CD4-positive, CD25-positive, alpha-beta regulatory T cell (primary cell): ENCODE results near the gene DAAM2. TPM values are rescaled to one million over a fixed set of nuclear protein-coding genes. Genes with fewer than 3 reads are reported as not detected.

Experiments
- ATAC-seq, 2 donors: fragments of 150-1000 bp; cut with Tn5 transposase; one replicate each; pipeline ENCODE4 v1.10.0; 2021; ENCODE audit warnings: low read depth in 2 of 2, moderate number of reproducible peaks in 2 of 2, moderate library complexity in 1 of 2
- DNase-seq, 3 donors: peaks; one replicate each; pipeline versions ENCODE4 v3.0.0 to v3.0.0-alpha.2; 2012 to 2022; ENCODE audit warnings: mixed read lengths in 1 of 3
- H3K27ac ChIP-seq: one replicate; pipeline ENCODE4 v1.7.0; 2013; ENCODE audit warnings: mild to moderate bottlenecking, low read length; ENCODE audit not compliant: insufficient read depth, poor library complexity, severe bottlenecking
- H3K27me3 ChIP-seq: one replicate; pipeline ENCODE4 v1.7.0; 2013; ENCODE audit warnings: low read length; ENCODE audit not compliant: control insufficient read depth, insufficient read depth
- H3K36me3 ChIP-seq: one replicate; pipeline ENCODE4 v1.7.0; 2013; ENCODE audit warnings: mild to moderate bottlenecking, low read length, moderate library complexity; ENCODE audit not compliant: control insufficient read depth, insufficient read depth
- H3K4me1 ChIP-seq: 2 replicates; pipeline ENCODE4 v1.7.0; 2013; ENCODE audit warnings: mild to moderate bottlenecking, low read length; ENCODE audit not compliant: insufficient read depth, control insufficient read depth, poor library complexity, severe bottlenecking
- H3K4me3 ChIP-seq: one replicate; pipeline ENCODE4 v1.7.0; 2013; ENCODE audit warnings: low read depth, mild to moderate bottlenecking, low read length, moderate library complexity
- H3K9me3 ChIP-seq, 2 experiments: 1 replicate in 1 of 2; 2 replicates in 1 of 2; pipeline ENCODE4 v1.7.0; 2013; ENCODE audit warnings: low read length in 2 of 2, mild to moderate bottlenecking in 1 of 2, moderate library complexity in 1 of 2; ENCODE audit not compliant: control insufficient read depth in 2 of 2
- H3K27ac Mint-ChIP-seq, 3 donors: one replicate each; pipeline ENCODE4 v1.8.0; 2020 to 2022; ENCODE audit warnings: mild to moderate bottlenecking in 3 of 3, mixed read lengths in 3 of 3, moderate library complexity in 2 of 3
- H3K27me3 Mint-ChIP-seq: one replicate; pipeline ENCODE4 v1.8.0; 2022; ENCODE audit warnings: mild to moderate bottlenecking, mixed read lengths
- H3K36me3 Mint-ChIP-seq: one replicate; pipeline ENCODE4 v1.8.0; 2020; ENCODE audit warnings: mixed read lengths
- H3K4me1 Mint-ChIP-seq, 4 donors: one replicate each; pipeline ENCODE4 v1.8.0; 2020 to 2022; ENCODE audit warnings: mixed read lengths in 4 of 4, mild to moderate bottlenecking in 1 of 4
- H3K4me3 Mint-ChIP-seq, 4 donors: one replicate each; pipeline ENCODE4 v1.8.0; 2020 to 2022; ENCODE audit warnings: mild to moderate bottlenecking in 4 of 4, mixed read lengths in 4 of 4, moderate library complexity in 3 of 4
- H3K9me3 Mint-ChIP-seq, 7 donors: one replicate each; pipeline ENCODE4 v1.8.0; 2020 to 2022; ENCODE audit warnings: mixed read lengths in 7 of 7, mild to moderate bottlenecking in 3 of 7, moderate library complexity in 2 of 7
- polyA plus RNA-seq, 4 donors: library from polyadenylated mRNA; unstranded; fragments of 300-500 nt; fragmentation: Illumina TruSeq; gene quantifications; one replicate each; pipeline ENCODE4 v1.2.3, GENCODE V29; 2021
- total RNA-seq: library from RNA; stranded (reverse); gene quantifications from one replicate; pipeline ENCODE4 v1.2.3, GENCODE V29; 2022

DAAM2 gene
- total and polyA plus RNA-seq, 5 donors from 2014 or later, result not detected

GRCh38 chr6:39812853-39813533, 20.8 kb downstream of the DAAM2 start:
- no peak overlapping the region for H3K27ac ChIP-seq
- H3K4me1 ChIP-seq, result no peaks in the 10 kb centered on the region
- Mint-ChIP-seq H3K4me1 (peaks cover 0 to 3% (median 0%) of the 10 kb centered on the region in 4 donors), H3K27me3 (no peaks in the 10 kb centered on the region), H3K27ac (no peak overlapping the region), H3K36me3 (no peaks in the 10 kb centered on the region), H3K4me3 (no peak overlapping the region), H3K9me3 (peaks cover 0 to 2% (median 0%) of the 10 kb centered on the region in 7 donors)
- DNase-seq (peak in 1 of 3 donors; percentile 2), ATAC-seq (no peak)
- no peaks in the 10 kb centered on the region for H3K36me3 ChIP-seq
- no peaks in the 10 kb centered on the region for H3K9me3 ChIP-seq
- no peak overlapping the region for H3K4me3 ChIP-seq
- no peaks in the 10 kb centered on the region for H3K27me3 ChIP-seq

GRCh38 chr6:39814236-39814635, 22.1 kb downstream of the DAAM2 start:
- Mint-ChIP-seq H3K9me3 (peaks cover 0 to 2% (median 0%) of the 10 kb centered on the region in 7 donors), H3K27ac (no peak overlapping the region)
- H3K27me3 ChIP-seq, result no peaks in the 10 kb centered on the region

GRCh38 chr6:39815356-39815755, 23.2 kb downstream of the DAAM2 start:
- Mint-ChIP-seq H3K4me1 (peaks cover 0 to 3% (median 0%) of the 10 kb centered on the region in 4 donors), H3K36me3 (no peaks in the 10 kb centered on the region), H3K4me3 (no peak overlapping the region), H3K27me3 (no peaks in the 10 kb centered on the region), H3K9me3 (peaks cover 0 to 2% (median 0%) of the 10 kb centered on the region in 7 donors), H3K27ac (no peak overlapping the region)
- no peaks in the 10 kb centered on the region for H3K9me3 ChIP-seq
- no peaks in the 10 kb centered on the region for H3K4me1 ChIP-seq
- ATAC-seq (no peak), DNase-seq (no peak)
- no peaks in the 10 kb centered on the region for H3K36me3 ChIP-seq
- no peak overlapping the region for H3K4me3 ChIP-seq
- H3K27ac ChIP-seq, result no peak overlapping the region
- no peaks in the 10 kb centered on the region for H3K27me3 ChIP-seq

More at GRCh38 chr6:39814236-39814635, 22.1 kb downstream of the DAAM2 start:
- no peak for ATAC-seq
- H3K27ac ChIP-seq, result no peak overlapping the region
- DNase-seq, result no peak
- Mint-ChIP-seq H3K27me3 (no peaks in the 10 kb centered on the region), H3K36me3 (no peaks in the 10 kb centered on the region), H3K4me1 (peaks cover 0 to 3% (median 0%) of the 10 kb centered on the region in 4 donors), H3K4me3 (no peak overlapping the region)
- no peak overlapping the region for H3K4me3 ChIP-seq
- no peaks in the 10 kb centered on the region for H3K36me3 ChIP-seq
- no peaks in the 10 kb centered on the region for H3K9me3 ChIP-seq
- no peaks in the 10 kb centered on the region for H3K4me1 ChIP-seq

- no peaks in the 10 kb centered on the region for H3K9me3 Mint-ChIP-seq
- no peak overlapping the region for H3K27ac Mint-ChIP-seq
- H3K27ac ChIP-seq, result no peak overlapping the region
- no peak overlapping the region for H3K4me3 Mint-ChIP-seq
- no peaks in the 10 kb centered on the region for H3K4me1 ChIP-seq
- DNase-seq, result no peak
- H3K4me3 ChIP-seq, result no peak overlapping the region
- no peak for ATAC-seq
- no peaks in the 10 kb centered on the region for H3K27me3 Mint-ChIP-seq
- H3K9me3 ChIP-seq, result no peaks in the 10 kb centered on the region
- H3K36me3 Mint-ChIP-seq, result no peaks in the 10 kb centered on the region
- no peaks in the 10 kb centered on the region for H3K36me3 ChIP-seq
- H3K4me1 Mint-ChIP-seq, result peaks cover 0 to 2% (median 0%) of the 10 kb centered on the region in 4 donors
- no peaks in the 10 kb centered on the region for H3K27me3 ChIP-seq
These were observed 24.6 kb downstream of the DAAM2 start for GRCh38 chr6:39816747-39817146.

GRCh38 chr6:39818695-39819094, 26.5 kb downstream of the DAAM2 start:
- ATAC-seq, result no peak
- no peaks in the 10 kb centered on the region for H3K36me3 ChIP-seq
- no peaks in the 10 kb centered on the region for H3K9me3 ChIP-seq
- H3K9me3 Mint-ChIP-seq, result no peaks in the 10 kb centered on the region
- H3K27me3 Mint-ChIP-seq, result no peaks in the 10 kb centered on the region
- H3K27ac ChIP-seq, result no peak overlapping the region
- H3K4me3 Mint-ChIP-seq, result no peak overlapping the region
- H3K27me3 ChIP-seq, result no peaks in the 10 kb centered on the region
- no peaks in the 10 kb centered on the region for H3K36me3 Mint-ChIP-seq
- peaks cover 0 to 2% (median 0%) of the 10 kb centered on the region in 4 donors for H3K4me1 Mint-ChIP-seq
- no peak overlapping the region for H3K4me3 ChIP-seq
- no peak overlapping the region for H3K27ac Mint-ChIP-seq
- no peak for DNase-seq
- H3K4me1 ChIP-seq, result no peaks in the 10 kb centered on the region

- no peaks in the 10 kb centered on the region for H3K27me3 ChIP-seq
- H3K36me3 ChIP-seq, result no peaks in the 10 kb centered on the region
- Mint-ChIP-seq H3K9me3 (no peaks in the 10 kb centered on the region), H3K4me1 (no peaks in the 10 kb centered on the region), H3K27ac (no peak overlapping the region), H3K36me3 (no peaks in the 10 kb centered on the region), H3K27me3 (no peaks in the 10 kb centered on the region), H3K4me3 (peak overlapping the region in 1 of 4 donors; percentile 70)
- ATAC-seq (no peak), DNase-seq (no peak)
- H3K4me3 ChIP-seq, result no peak overlapping the region
- no peak overlapping the region for H3K27ac ChIP-seq
- no peaks in the 10 kb centered on the region for H3K9me3 ChIP-seq
- no peaks in the 10 kb centered on the region for H3K4me1 ChIP-seq
These were observed 27.1 kb downstream of the DAAM2 start for GRCh38 chr6:39819228-39819627.

- peak overlapping the region in 1 of 4 donors; percentile 70 for H3K4me3 Mint-ChIP-seq
- DNase-seq (no peak), ATAC-seq (no peak)
- H3K36me3 Mint-ChIP-seq, result no peaks in the 10 kb centered on the region
- no peak overlapping the region for H3K27ac ChIP-seq
- no peaks in the 10 kb centered on the region for H3K36me3 ChIP-seq
- H3K9me3 ChIP-seq, result no peaks in the 10 kb centered on the region
- H3K9me3 Mint-ChIP-seq, result no peaks in the 10 kb centered on the region
- H3K4me1 Mint-ChIP-seq, result no peaks in the 10 kb centered on the region
- no peak overlapping the region for H3K4me3 ChIP-seq
- no peaks in the 10 kb centered on the region for H3K27me3 Mint-ChIP-seq
- H3K4me1 ChIP-seq, result no peaks in the 10 kb centered on the region
- H3K27me3 ChIP-seq, result no peaks in the 10 kb centered on the region
- no peak overlapping the region for H3K27ac Mint-ChIP-seq
These were observed 27.5 kb downstream of the DAAM2 start for GRCh38 chr6:39819676-39820075.

GRCh38 chr6:39820553-39820952, 28.4 kb downstream of the DAAM2 start:
- no peak for DNase-seq
- Histone ChIP-seq H3K27ac (no peak overlapping the region), H3K9me3 (no peaks in the 10 kb centered on the region), H3K27me3 (no peaks in the 10 kb centered on the region), H3K4me1 (no peaks in the 10 kb centered on the region), H3K36me3 (no peaks in the 10 kb centered on the region), H3K4me3 (no peak overlapping the region)
- Mint-ChIP-seq H3K4me3 (no peak overlapping the region), H3K4me1 (no peaks in the 10 kb centered on the region), H3K27me3 (peaks cover 4% of the 10 kb centered on the region), H3K27ac (no peak overlapping the region), H3K9me3 (no peaks in the 10 kb centered on the region), H3K36me3 (no peaks in the 10 kb centered on the region)
- no peak for ATAC-seq
